Measurements from ENCODE around the gene CORO2A. TPM values are rescaled to one million over a fixed set of nuclear protein-coding genes. Genes with fewer than 3 reads are reported as not detected.

CORO2A gene
- total RNA-seq, 1 experiment from 2014 or later, result 32.5 TPM

DNA sequence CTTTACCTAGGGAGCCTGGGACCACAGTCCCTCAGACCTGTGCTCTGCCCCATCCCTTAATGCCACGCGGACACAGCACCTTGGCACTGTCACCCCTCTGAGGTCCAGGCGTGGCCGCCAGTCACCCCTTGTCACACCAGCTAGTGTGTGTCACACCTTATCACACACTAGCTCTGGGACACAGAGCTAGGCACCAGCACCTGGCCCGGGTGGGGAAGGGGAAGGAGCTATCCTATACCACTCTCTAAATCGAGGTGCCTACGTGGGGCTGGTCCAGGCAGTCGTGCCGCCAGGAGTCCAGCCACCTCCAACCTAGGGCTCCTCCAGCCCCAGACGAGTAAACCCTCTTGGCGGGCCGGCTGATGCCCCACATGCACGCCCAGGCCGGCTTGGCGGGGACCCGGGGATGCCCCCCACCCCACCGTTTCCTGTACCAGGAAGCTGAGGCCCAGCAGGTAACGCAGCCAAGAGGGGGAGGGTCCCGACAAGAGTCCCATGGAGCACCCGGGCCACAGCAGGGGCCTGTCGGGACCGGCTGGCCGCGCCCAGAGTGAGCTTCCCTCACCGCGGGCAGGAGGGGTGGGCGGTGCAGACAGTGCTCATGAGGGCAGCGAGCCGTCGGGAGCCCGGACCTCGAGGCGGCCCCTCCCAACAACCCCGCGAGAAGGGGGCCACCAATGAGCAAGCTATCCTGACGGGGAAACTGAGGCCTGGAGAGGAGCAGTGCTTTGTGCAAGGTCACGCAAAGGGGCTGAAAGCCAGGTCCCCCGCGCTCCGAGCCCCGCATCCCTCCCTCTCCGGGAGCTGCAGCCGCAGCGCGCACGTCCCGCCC lies 550 bp downstream of the CORO2A start (continued):
- TF ChIP-seq, protein P1, sequence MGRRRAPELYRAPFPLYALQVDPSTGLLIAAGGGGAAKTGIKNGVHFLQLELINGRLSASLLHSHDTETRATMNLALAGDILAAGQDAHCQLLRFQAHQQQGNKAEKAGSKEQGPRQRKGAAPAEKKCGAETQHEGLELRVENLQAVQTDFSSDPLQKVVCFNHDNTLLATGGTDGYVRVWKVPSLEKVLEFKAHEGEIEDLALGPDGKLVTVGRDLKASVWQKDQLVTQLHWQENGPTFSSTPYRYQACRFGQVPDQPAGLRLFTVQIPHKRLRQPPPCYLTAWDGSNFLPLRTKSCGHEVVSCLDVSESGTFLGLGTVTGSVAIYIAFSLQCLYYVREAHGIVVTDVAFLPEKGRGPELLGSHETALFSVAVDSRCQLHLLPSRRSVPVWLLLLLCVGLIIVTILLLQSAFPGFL (CRISPR knock-in tag; IDR thresholded peaks at IDR 0.05; ENCODE audit: borderline replicate concordance), result no peak
- no peak for TF ChIP-seq SMAD4 (CRISPR knock-in tag; IDR thresholded peaks at IDR 0.05)
- no peak for TF ChIP-seq FOXP1 (CRISPR knock-in tag; IDR thresholded peaks at IDR 0.05; ENCODE audit: borderline replicate concordance)
- TF ChIP-seq, protein P2, sequence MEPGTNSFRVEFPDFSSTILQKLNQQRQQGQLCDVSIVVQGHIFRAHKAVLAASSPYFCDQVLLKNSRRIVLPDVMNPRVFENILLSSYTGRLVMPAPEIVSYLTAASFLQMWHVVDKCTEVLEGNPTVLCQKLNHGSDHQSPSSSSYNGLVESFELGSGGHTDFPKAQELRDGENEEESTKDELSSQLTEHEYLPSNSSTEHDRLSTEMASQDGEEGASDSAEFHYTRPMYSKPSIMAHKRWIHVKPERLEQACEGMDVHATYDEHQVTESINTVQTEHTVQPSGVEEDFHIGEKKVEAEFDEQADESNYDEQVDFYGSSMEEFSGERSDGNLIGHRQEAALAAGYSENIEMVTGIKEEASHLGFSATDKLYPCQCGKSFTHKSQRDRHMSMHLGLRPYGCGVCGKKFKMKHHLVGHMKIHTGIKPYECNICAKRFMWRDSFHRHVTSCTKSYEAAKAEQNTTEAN (CRISPR knock-in tag; IDR thresholded peaks at IDR 0.05), result peak; percentile 49; the same call in 1 of the 2 replicates
- TF ChIP-seq ZNF423 (CRISPR knock-in tag; IDR thresholded peaks at IDR 0.05), result peak; percentile 62
- TF ChIP-seq, protein P3, sequence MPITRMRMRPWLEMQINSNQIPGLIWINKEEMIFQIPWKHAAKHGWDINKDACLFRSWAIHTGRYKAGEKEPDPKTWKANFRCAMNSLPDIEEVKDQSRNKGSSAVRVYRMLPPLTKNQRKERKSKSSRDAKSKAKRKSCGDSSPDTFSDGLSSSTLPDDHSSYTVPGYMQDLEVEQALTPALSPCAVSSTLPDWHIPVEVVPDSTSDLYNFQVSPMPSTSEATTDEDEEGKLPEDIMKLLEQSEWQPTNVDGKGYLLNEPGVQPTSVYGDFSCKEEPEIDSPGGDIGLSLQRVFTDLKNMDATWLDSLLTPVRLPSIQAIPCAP (CRISPR knock-in tag; IDR thresholded peaks at IDR 0.05), result no peak

GRCh38 chr9:98191181-98191608 lies 1.2 kb downstream of the CORO2A start:
- ChIA-PET POLR2A (interaction anchor here (0.5 to 1.8 kb wide), 3 partner anchors 19 to 259 kb away, joined by 3 to 5 read pairs (median 4); no protein-coding TSS in a partner anchor), CTCF (interaction anchor here (0.9 to 1.9 kb wide), 5 partner anchors 12 to 117 kb away, joined by 3 to 6 read pairs (median 3); no protein-coding TSS in a partner anchor)
- no peaks in the 10 kb centered on the region for H3K36me3 Mint-ChIP-seq
- no peaks in the 10 kb centered on the region for H3K27me3 Mint-ChIP-seq (ENCODE audit: low read depth)
- no peaks in the 10 kb centered on the region for H3K9me3 Mint-ChIP-seq
- no peak for ATAC-seq
- no peak overlapping the region for H3K27ac Mint-ChIP-seq
- H3K4me1 Mint-ChIP-seq, result peaks cover 44% of the 10 kb centered on the region
- TF ChIP-seq CREB1 (CRISPR knock-in tag; IDR thresholded peaks at IDR 0.05) (no peak), ELF4 (CRISPR knock-in tag; IDR thresholded peaks at IDR 0.05; ENCODE audit: low read depth) (no peak), ZNF219 (CRISPR knock-in tag; IDR thresholded peaks at IDR 0.05; ENCODE audit: borderline replicate concordance) (no peak), ATF3 (CRISPR knock-in tag; conservative IDR thresholded peaks at IDR 0.05) (no peak), TP53 (CRISPR knock-in tag; IDR thresholded peaks at IDR 0.05) (no peak)
- TF ChIP-seq, protein P4, sequence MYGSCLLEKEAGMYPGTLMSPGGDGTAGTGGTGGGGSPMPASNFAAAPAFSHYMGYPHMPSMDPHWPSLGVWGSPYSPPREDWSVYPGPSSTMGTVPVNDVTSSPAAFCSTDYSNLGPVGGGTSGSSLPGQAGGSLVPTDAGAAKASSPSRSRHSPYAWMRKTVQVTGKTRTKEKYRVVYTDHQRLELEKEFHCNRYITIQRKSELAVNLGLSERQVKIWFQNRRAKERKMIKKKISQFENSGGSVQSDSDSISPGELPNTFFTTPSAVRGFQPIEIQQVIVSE (CRISPR knock-in tag; IDR thresholded peaks at IDR 0.05; ENCODE audit: borderline replicate concordance), result no peak
- TF ChIP-seq, protein P5, sequence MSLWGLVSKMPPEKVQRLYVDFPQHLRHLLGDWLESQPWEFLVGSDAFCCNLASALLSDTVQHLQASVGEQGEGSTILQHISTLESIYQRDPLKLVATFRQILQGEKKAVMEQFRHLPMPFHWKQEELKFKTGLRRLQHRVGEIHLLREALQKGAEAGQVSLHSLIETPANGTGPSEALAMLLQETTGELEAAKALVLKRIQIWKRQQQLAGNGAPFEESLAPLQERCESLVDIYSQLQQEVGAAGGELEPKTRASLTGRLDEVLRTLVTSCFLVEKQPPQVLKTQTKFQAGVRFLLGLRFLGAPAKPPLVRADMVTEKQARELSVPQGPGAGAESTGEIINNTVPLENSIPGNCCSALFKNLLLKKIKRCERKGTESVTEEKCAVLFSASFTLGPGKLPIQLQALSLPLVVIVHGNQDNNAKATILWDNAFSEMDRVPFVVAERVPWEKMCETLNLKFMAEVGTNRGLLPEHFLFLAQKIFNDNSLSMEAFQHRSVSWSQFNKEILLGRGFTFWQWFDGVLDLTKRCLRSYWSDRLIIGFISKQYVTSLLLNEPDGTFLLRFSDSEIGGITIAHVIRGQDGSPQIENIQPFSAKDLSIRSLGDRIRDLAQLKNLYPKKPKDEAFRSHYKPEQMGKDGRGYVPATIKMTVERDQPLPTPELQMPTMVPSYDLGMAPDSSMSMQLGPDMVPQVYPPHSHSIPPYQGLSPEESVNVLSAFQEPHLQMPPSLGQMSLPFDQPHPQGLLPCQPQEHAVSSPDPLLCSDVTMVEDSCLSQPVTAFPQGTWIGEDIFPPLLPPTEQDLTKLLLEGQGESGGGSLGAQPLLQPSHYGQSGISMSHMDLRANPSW (CRISPR knock-in tag; conservative IDR thresholded peaks at IDR 0.05; ENCODE audit: low read depth), result no peak
- TF ChIP-seq, protein P6, sequence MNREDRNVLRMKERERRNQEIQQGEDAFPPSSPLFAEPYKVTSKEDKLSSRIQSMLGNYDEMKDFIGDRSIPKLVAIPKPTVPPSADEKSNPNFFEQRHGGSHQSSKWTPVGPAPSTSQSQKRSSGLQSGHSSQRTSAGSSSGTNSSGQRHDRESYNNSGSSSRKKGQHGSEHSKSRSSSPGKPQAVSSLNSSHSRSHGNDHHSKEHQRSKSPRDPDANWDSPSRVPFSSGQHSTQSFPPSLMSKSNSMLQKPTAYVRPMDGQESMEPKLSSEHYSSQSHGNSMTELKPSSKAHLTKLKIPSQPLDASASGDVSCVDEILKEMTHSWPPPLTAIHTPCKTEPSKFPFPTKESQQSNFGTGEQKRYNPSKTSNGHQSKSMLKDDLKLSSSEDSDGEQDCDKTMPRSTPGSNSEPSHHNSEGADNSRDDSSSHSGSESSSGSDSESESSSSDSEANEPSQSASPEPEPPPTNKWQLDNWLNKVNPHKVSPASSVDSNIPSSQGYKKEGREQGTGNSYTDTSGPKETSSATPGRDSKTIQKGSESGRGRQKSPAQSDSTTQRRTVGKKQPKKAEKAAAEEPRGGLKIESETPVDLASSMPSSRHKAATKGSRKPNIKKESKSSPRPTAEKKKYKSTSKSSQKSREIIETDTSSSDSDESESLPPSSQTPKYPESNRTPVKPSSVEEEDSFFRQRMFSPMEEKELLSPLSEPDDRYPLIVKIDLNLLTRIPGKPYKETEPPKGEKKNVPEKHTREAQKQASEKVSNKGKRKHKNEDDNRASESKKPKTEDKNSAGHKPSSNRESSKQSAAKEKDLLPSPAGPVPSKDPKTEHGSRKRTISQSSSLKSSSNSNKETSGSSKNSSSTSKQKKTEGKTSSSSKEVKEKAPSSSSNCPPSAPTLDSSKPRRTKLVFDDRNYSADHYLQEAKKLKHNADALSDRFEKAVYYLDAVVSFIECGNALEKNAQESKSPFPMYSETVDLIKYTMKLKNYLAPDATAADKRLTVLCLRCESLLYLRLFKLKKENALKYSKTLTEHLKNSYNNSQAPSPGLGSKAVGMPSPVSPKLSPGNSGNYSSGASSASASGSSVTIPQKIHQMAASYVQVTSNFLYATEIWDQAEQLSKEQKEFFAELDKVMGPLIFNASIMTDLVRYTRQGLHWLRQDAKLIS (CRISPR knock-in tag; IDR thresholded peaks at IDR 0.05; ENCODE audit: borderline replicate concordance), result no peak
- TF ChIP-seq, protein P3 (CRISPR knock-in tag; IDR thresholded peaks at IDR 0.05), result no peak
- no peak for DNase-seq (ENCODE audit: low spot score)
- H3K4me3 Mint-ChIP-seq, result peak overlapping the region; percentile 65
